WTC11 (cell line): ENCODE data around the gene RAD9B. TPM values are rescaled to one million over a fixed set of nuclear protein-coding genes. Genes with fewer than 3 reads are reported as not detected.

Source experiments
- ATAC-seq: fragments of 200-7000 bp; cut with Tn5 transposase; 2 replicates; pipeline ENCODE4 v1.10.0; 2021; ENCODE audit warnings: mild to moderate bottlenecking, moderate library complexity
- CTCF ChIA-PET: fragments of 300-600 bp; sonication (Branson Sonifier 250); formaldehyde crosslinking; loops from one replicate; lab custom pipeline; 2021; ENCODE audit warnings: antibody characterized with exemption; lab: Charles Lee
- POLR2A ChIA-PET: fragments of 350-600 bp; sonication (Branson Sonifier 250); formaldehyde crosslinking; loops from one replicate; lab custom pipeline; 2021; ENCODE audit warnings: antibody characterized with exemption; lab: Charles Lee
- DNase-seq: peaks from one replicate; pipeline ENCODE4 v3.0.0; 2021; ENCODE audit warnings: low spot score
- H3K27ac Mint-ChIP-seq: 2 replicates; pipeline ENCODE4 v1.8.0; 2021; ENCODE audit warnings: mixed read lengths
- H3K27me3 Mint-ChIP-seq: 2 replicates; pipeline ENCODE4 v1.8.0; 2021; ENCODE audit warnings: low read depth, mild to moderate bottlenecking, moderate library complexity, mixed read lengths
- H3K36me3 Mint-ChIP-seq: 2 replicates; pipeline ENCODE4 v1.8.0; 2021; ENCODE audit warnings: mixed read lengths
- H3K4me1 Mint-ChIP-seq: 2 replicates; pipeline ENCODE4 v1.8.0; 2022; ENCODE audit warnings: mixed read lengths
- H3K4me3 Mint-ChIP-seq: 2 replicates; pipeline ENCODE4 v1.8.0; 2021; ENCODE audit warnings: mild to moderate bottlenecking, moderate library complexity, mixed read lengths
- H3K9me3 Mint-ChIP-seq: 2 replicates; pipeline ENCODE4 v1.8.0; 2021; ENCODE audit warnings: mixed read lengths
- ATF1 ChIP-seq: sonication (generic); formaldehyde crosslinking; IDR thresholded peaks from 2 replicates; pipeline ENCODE4 v1.8.1; 2023; ENCODE audit warnings: mild to moderate bottlenecking, moderate library complexity, missing genetic modification reagents
- ATF3 ChIP-seq: sonication (generic); formaldehyde crosslinking; conservative IDR thresholded peaks from 2 replicates; pipeline ENCODE4 v1.8.1; 2022; ENCODE audit warnings: mild to moderate bottlenecking, missing genetic modification reagents
- ESRRA ChIP-seq: sonication (generic); formaldehyde crosslinking; IDR thresholded peaks from 2 replicates; pipeline ENCODE4 v1.8.1; 2022; ENCODE audit warnings: mild to moderate bottlenecking, missing genetic modification reagents, borderline replicate concordance
- FOXP1 ChIP-seq: sonication (generic); formaldehyde crosslinking; IDR thresholded peaks from 2 replicates; pipeline ENCODE4 v1.8.0; 2022; ENCODE audit warnings: missing genetic modification reagents, mild to moderate bottlenecking, moderate library complexity, borderline replicate concordance
- GRHL2 ChIP-seq: fragments of 250-450 bp; sonication (Bioruptor Pico); IDR thresholded peaks from 2 replicates; pipeline ENCODE4 v1.8.0; 2022; ENCODE audit warnings: mild to moderate bottlenecking, moderate library complexity; ENCODE audit not compliant: insufficient replicate concordance, severe bottlenecking
- HMGA2 ChIP-seq: fragments of 250-450 bp; sonication (Bioruptor Pico); IDR thresholded peaks from 2 replicates; pipeline ENCODE4 v1.4.0; 2021; ENCODE audit warnings: mild to moderate bottlenecking, moderate library complexity
- JAZF1 ChIP-seq: fragments of 250-450 bp; sonication (Bioruptor Pico); IDR thresholded peaks from 2 replicates; pipeline ENCODE4 v1.9.0; 2021; ENCODE audit warnings: moderate library complexity, mild to moderate bottlenecking, inconsistent platforms
- MYBL2 ChIP-seq: sonication (generic); formaldehyde crosslinking; IDR thresholded peaks from 2 replicates; pipeline ENCODE4 v1.8.1; 2023; ENCODE audit warnings: mild to moderate bottlenecking, moderate library complexity, missing genetic modification reagents
- NFYB ChIP-seq: sonication (generic); formaldehyde crosslinking; conservative IDR thresholded peaks from 2 replicates; pipeline ENCODE4 v1.8.0; 2022; ENCODE audit warnings: low read depth, missing genetic modification reagents
- OVOL2 ChIP-seq: fragments of 250-450 bp; sonication (Bioruptor Pico); IDR thresholded peaks from 2 replicates; pipeline ENCODE4 v1.9.0; 2021; ENCODE audit warnings: mild to moderate bottlenecking, borderline replicate concordance
- PRRX2 ChIP-seq: fragments of 250-450 bp; sonication (Bioruptor Pico); IDR thresholded peaks from 2 replicates; pipeline ENCODE4 v1.8.0; 2021; ENCODE audit warnings: mild to moderate bottlenecking
- RELA ChIP-seq: sonication (generic); formaldehyde crosslinking; IDR thresholded peaks from 2 replicates; pipeline ENCODE4 v1.8.1; 2022; ENCODE audit warnings: missing genetic modification reagents, mild to moderate bottlenecking, borderline replicate concordance
- SMAD3 ChIP-seq: sonication (generic); formaldehyde crosslinking; IDR thresholded peaks from 2 replicates; pipeline ENCODE4 v1.8.0; 2022; ENCODE audit warnings: missing genetic modification reagents, mild to moderate bottlenecking, borderline replicate concordance
- TCF7 ChIP-seq: sonication (generic); formaldehyde crosslinking; IDR thresholded peaks from 2 replicates; pipeline ENCODE4 v1.8.0; 2022; ENCODE audit warnings: mild to moderate bottlenecking, low read depth, missing genetic modification reagents, moderate library complexity
- TEAD1 ChIP-seq: sonication (generic); formaldehyde crosslinking; IDR thresholded peaks from 2 replicates; pipeline ENCODE4 v1.8.0; 2022; ENCODE audit warnings: mild to moderate bottlenecking, missing genetic modification reagents
- ZBTB43 ChIP-seq: sonication (generic); formaldehyde crosslinking; IDR thresholded peaks from 2 replicates; pipeline ENCODE4 v1.8.1; 2023; ENCODE audit warnings: mild to moderate bottlenecking, missing genetic modification reagents
- ZNF219 ChIP-seq: sonication (generic); formaldehyde crosslinking; IDR thresholded peaks from 2 replicates; pipeline ENCODE4 v1.8.0; 2023; ENCODE audit warnings: missing genetic modification reagents, mild to moderate bottlenecking, borderline replicate concordance
- ZNF263 ChIP-seq: sonication (generic); formaldehyde crosslinking; IDR thresholded peaks from 2 replicates; pipeline ENCODE4 v1.8.1; 2022; ENCODE audit warnings: low read depth, mild to moderate bottlenecking, moderate library complexity, missing genetic modification reagents
- ZNF396 ChIP-seq: fragments of 250-450 bp; sonication (Bioruptor Pico); IDR thresholded peaks from 2 replicates; pipeline ENCODE4 v1.8.0; 2021; ENCODE audit warnings: mild to moderate bottlenecking, moderate library complexity, borderline replicate concordance
- ZNF423 ChIP-seq: fragments of 250-450 bp; sonication (Bioruptor Pico); IDR thresholded peaks from 2 replicates; pipeline ENCODE4 v2.1.2; 2022; ENCODE audit warnings: mild to moderate bottlenecking, moderate library complexity
- ZSCAN18 ChIP-seq: fragments of 250-450 bp; sonication (Bioruptor Pico); IDR thresholded peaks from 2 replicates; pipeline ENCODE4 v2.1.2; 2022; ENCODE audit warnings: mild to moderate bottlenecking, moderate library complexity
- total RNA-seq: library from RNA; stranded (reverse); gene quantifications from 3 replicates; pipeline ENCODE4 v1.2.3, GENCODE V29; 2021
- TF ChIP-seq, protein P1 (sequence below): sonication (generic); formaldehyde crosslinking; IDR thresholded peaks from 2 replicates; pipeline ENCODE4 v1.8.0; 2022; ENCODE audit warnings: mild to moderate bottlenecking, missing genetic modification reagents
- TF ChIP-seq, protein P2 (sequence below): sonication (generic); formaldehyde crosslinking; IDR thresholded peaks from 2 replicates; pipeline ENCODE4 v1.8.1; 2023; ENCODE audit warnings: mild to moderate bottlenecking, missing genetic modification reagents, moderate library complexity
- TF ChIP-seq, protein P3 (sequence below): fragments of 250-450 bp; sonication (Bioruptor Pico); IDR thresholded peaks from 2 replicates; pipeline ENCODE4 v1.9.0; 2021; ENCODE audit warnings: moderate library complexity, mild to moderate bottlenecking, inconsistent platforms, borderline replicate concordance

The RAD9B gene
- total RNA-seq, 1 experiment from 2014 or later, result 0.09 TPM

- Mint-ChIP-seq H3K4me1 (peaks cover 4% of the 10 kb centered on the region; the same call in 1 of the 2 replicates), H3K4me3 (no peak overlapping the region), H3K9me3 (no peaks in the 10 kb centered on the region), H3K36me3 (peaks cover 27% of the 10 kb centered on the region), H3K27me3 (no peaks in the 10 kb centered on the region), H3K27ac (0 out of 2 replicates have a peak overlapping the region, but pooled peaks have one; percentile 26)
- TF ChIP-seq RELA (CRISPR knock-in tag), result no peak
- no peak for TF ChIP-seq GRHL2 (CRISPR knock-in tag)
- no peak for TF ChIP-seq ZNF423 (CRISPR knock-in tag)
- TF ChIP-seq, protein P1, sequence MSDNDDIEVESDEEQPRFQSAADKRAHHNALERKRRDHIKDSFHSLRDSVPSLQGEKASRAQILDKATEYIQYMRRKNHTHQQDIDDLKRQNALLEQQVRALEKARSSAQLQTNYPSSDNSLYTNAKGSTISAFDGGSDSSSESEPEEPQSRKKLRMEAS (CRISPR knock-in tag), result no peak
- no peak for TF ChIP-seq ZNF263 (CRISPR knock-in tag)
- TF ChIP-seq ZNF396 (CRISPR knock-in tag), result no peak
- TF ChIP-seq ATF1 (CRISPR knock-in tag), result no peak
- no peak for TF ChIP-seq JAZF1
- TF ChIP-seq ATF3 (CRISPR knock-in tag), result no peak
- no peak for TF ChIP-seq ZSCAN18 (CRISPR knock-in tag)
- TF ChIP-seq TEAD1 (CRISPR knock-in tag), result no peak
- TF ChIP-seq MYBL2, result no peak
- TF ChIP-seq HMGA2 (CRISPR knock-in tag), result no peak
- no peak for TF ChIP-seq FOXP1 (CRISPR knock-in tag)
- no peak for TF ChIP-seq ESRRA (CRISPR knock-in tag)
- no peak for TF ChIP-seq ZBTB43
- ChIA-PET CTCF (interaction anchor here (1.0 to 1.3 kb wide), 3 partner anchors 31 to 117 kb away, joined by 3 to 6 read pairs (median 3); partner anchors contain the start of gene ARPC3), POLR2A (interaction anchor here (0.5 to 0.6 kb wide), 2 partner anchors 44 to 50 kb away, joined by 3 to 5 read pairs; no protein-coding TSS in a partner anchor)
- no peak for DNase-seq
- no peak for ATAC-seq
These were observed 46.5 kb downstream of the RAD9B start for GRCh38 chr12:110548678-110549077.

DNA sequence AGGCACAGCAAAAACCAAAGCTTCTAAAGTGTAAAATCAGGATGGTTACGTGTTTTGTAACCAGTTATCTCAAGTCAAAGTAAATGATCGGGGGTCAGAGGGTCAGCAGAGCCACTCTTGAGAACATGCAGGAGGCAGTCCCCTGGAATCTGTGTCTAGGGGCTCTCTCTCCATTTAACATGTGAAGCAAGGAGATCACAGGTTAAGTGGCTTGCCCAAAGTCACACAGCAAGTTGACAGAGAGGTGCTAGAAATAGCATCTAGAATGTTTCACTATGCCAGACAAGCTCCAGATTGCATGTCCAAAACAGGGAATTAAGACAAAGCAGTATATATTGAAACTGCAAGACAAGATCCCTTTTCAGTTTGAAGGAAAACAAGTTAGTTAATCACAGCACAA lies 47.6 kb downstream of the RAD9B start:
- ChIA-PET CTCF (interaction anchor here (1.3 kb wide), 2 partner anchors 30 to 99 kb away, joined by 3 to 6 read pairs; partner anchors contain the start of gene ARPC3), POLR2A (no interaction called here)
- Mint-ChIP-seq H3K9me3 (no peaks in the 10 kb centered on the region), H3K4me1 (peaks cover 4% of the 10 kb centered on the region; the same call in 1 of the 2 replicates), H3K27ac (peak overlapping the region; percentile 72), H3K4me3 (no peak overlapping the region), H3K36me3 (peaks cover 26% of the 10 kb centered on the region), H3K27me3 (no peaks in the 10 kb centered on the region)
- no peak for ATAC-seq
- no peak for TF ChIP-seq TCF7 (CRISPR knock-in tag)
- TF ChIP-seq ZNF219 (CRISPR knock-in tag), result no peak
- TF ChIP-seq NFYB, result no peak
- no peak for TF ChIP-seq RELA (CRISPR knock-in tag)
- TF ChIP-seq, protein P1 (CRISPR knock-in tag), result no peak
- no peak for DNase-seq

- ATAC-seq (no peak), DNase-seq (no peak)
- TF ChIP-seq SMAD3 (CRISPR knock-in tag), result no peak
- TF ChIP-seq, protein P2, sequence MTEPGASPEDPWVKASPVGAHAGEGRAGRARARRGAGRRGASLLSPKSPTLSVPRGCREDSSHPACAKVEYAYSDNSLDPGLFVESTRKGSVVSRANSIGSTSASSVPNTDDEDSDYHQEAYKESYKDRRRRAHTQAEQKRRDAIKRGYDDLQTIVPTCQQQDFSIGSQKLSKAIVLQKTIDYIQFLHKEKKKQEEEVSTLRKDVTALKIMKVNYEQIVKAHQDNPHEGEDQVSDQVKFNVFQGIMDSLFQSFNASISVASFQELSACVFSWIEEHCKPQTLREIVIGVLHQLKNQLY (CRISPR knock-in tag), result no peak
- no peak for TF ChIP-seq ZNF396 (CRISPR knock-in tag)
- TF ChIP-seq PRRX2 (CRISPR knock-in tag), result no peak
- TF ChIP-seq, protein P3, sequence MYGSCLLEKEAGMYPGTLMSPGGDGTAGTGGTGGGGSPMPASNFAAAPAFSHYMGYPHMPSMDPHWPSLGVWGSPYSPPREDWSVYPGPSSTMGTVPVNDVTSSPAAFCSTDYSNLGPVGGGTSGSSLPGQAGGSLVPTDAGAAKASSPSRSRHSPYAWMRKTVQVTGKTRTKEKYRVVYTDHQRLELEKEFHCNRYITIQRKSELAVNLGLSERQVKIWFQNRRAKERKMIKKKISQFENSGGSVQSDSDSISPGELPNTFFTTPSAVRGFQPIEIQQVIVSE (CRISPR knock-in tag), result no peak
- TF ChIP-seq OVOL2 (CRISPR knock-in tag), result no peak
- no peak overlapping the region for H3K4me3 Mint-ChIP-seq
- H3K4me1 Mint-ChIP-seq, result peaks cover 7% of the 10 kb centered on the region
- ChIA-PET CTCF (interaction anchor here (1.5 to 1.6 kb wide), 2 partner anchors 8 to 101 kb away, joined by 4 to 6 read pairs; partner anchors contain the start of gene ARPC3), POLR2A (no interaction called here)
- no peaks in the 10 kb centered on the region for H3K9me3 Mint-ChIP-seq
- H3K27me3 Mint-ChIP-seq, result no peaks in the 10 kb centered on the region
- H3K36me3 Mint-ChIP-seq, result peaks cover 19% of the 10 kb centered on the region
- no peak overlapping the region for H3K27ac Mint-ChIP-seq
These were observed 48.9 kb downstream of the RAD9B start for GRCh38 chr12:110550981-110551380.
